Skeletal muscle tissue (tissue), 4 donors: ENCODE results near the gene MCFD2. TPM values are rescaled to one million over a fixed set of nuclear protein-coding genes. Genes with fewer than 3 reads are reported as not detected.
"Not testable (repeated sequence)": the region's sequence is repeated elsewhere in the genome, so short reads cannot be mapped to it uniquely, and the experiment has no call there.

Experiments
- H3K27ac ChIP-seq: one replicate; pipeline ENCODE4 v1.7.0; 2013; ENCODE audit warnings: mild to moderate bottlenecking, low read depth, low read length, inconsistent platforms
- H3K27me3 ChIP-seq, 3 donors: one replicate each; pipeline ENCODE4 v1.7.0; 2013; ENCODE audit warnings: low read length in 3 of 3; ENCODE audit not compliant: control insufficient read depth in 3 of 3, insufficient read depth in 3 of 3
- H3K36me3 ChIP-seq, 3 donors: one replicate each; pipeline ENCODE4 v1.7.0; 2013; ENCODE audit warnings: low read length in 3 of 3; ENCODE audit not compliant: control insufficient read depth in 3 of 3, insufficient read depth in 3 of 3
- H3K4me1 ChIP-seq, 3 donors: one replicate each; pipeline ENCODE4 v1.7.0; 2013; ENCODE audit warnings: low read length in 3 of 3, mild to moderate bottlenecking in 3 of 3; ENCODE audit not compliant: control insufficient read depth in 3 of 3, insufficient read depth in 3 of 3
- H3K4me3 ChIP-seq, 3 donors: one replicate each; pipeline ENCODE4 v1.7.0; 2013; ENCODE audit warnings: low read length in 3 of 3
- H3K9ac ChIP-seq, 3 donors: one replicate each; pipeline ENCODE4 v1.7.0; 2013; ENCODE audit warnings: low read length in 3 of 3, mild to moderate bottlenecking in 3 of 3, moderate library complexity in 2 of 3, low read depth in 1 of 3
- H3K9me3 ChIP-seq, 3 donors: one replicate each; pipeline ENCODE4 v1.7.0; 2013; ENCODE audit warnings: low read length in 3 of 3; ENCODE audit not compliant: control insufficient read depth in 3 of 3
- total RNA-seq: library from RNA; depleted of rRNA; stranded (reverse); fragments of >200 nt; gene quantifications from one replicate; pipeline ENCODE4 v1.2.3, GENCODE V29; 2014
- donor health status: Osteomylitis.

The MCFD2 gene
- total RNA-seq, 1 donor from 2014 or later = 36.0 TPM

DNA sequence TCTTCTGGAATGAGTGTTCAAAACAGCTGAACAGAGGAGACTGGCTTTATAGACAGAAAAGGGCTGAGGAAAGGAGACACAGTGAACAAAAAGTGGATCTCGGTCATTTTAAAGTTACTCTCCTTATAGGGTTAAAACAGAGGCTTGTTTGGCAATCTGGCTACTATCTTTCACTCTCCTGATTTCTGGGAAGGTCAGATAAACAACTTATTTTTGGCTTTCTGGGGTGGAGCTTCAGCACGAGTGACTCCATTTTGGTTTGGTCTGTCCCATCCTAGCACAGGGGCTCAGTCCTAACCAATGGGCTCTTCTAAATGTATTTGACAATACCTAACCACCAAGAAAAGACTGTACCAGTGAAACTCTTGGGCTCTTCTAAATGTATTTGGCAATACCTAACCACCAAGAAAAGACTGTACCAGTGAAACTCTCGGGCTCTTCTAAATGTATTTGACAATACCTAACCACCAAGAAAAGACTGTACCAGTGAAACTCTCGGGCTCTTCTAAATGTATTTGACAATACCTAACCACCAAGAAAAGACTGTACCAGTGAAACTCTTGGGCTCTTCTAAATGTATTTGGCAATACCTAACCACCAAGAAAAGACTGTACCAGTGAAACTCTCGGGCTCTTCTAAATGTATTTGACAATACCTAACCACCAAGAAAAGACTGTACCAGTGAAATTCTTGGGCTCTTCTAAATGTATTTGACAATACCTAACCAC is 39.5 kb downstream of the MCFD2 start:
- H3K9ac ChIP-seq = not testable (repeated sequence)
- H3K4me1 ChIP-seq = peaks cover 36 to 48% (median 43%) of the 10 kb centered on the region in 3 donors

DNA sequence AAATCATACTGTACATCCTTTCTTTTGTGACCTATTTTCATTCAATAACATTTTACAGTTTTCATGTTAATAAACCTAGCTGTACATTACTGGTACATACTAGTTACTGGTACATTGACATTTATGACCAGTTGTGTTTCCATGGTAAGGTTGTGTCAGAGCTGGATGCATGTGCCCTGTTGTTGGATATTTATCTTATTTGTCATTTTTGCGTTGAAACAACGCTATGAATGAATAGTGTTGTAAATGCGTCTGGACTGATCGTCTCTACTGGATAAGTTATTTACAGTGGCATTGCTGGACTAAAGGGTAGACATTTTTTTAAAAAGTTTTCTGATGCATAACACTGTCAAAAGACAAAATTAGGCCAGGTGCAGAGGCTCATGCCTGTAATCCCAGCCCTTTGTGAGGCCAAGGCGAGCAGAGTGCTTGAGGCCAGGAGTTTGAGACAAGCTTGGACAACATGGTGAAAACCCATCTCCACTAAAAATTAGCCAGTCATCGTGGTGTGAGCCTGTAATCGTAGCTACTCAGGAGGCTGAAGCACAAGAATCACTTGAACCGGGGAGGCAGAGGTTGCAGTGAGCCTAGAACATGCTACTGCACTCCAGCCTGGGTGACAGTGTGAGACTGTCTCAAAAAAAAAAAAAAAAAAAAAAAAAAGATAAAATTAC is 40.2 kb downstream of the MCFD2 start:
- Histone ChIP-seq H3K9ac (no peak overlapping the region), H3K4me1 (peaks cover 36 to 48% (median 43%) of the 10 kb centered on the region in 3 donors), H3K36me3 (no peaks in the 10 kb centered on the region), H3K27ac (peak overlapping the region; percentile 49), H3K27me3 (no peaks in the 10 kb centered on the region), H3K4me3 (no peak overlapping the region), H3K9me3 (no peaks in the 10 kb centered on the region)

More for the DNA sequence above, 39.5 kb downstream of the MCFD2 start:
- not testable (repeated sequence) for H3K27me3 ChIP-seq, H3K36me3 ChIP-seq, H3K9me3 ChIP-seq, H3K4me3 ChIP-seq
- H3K27ac ChIP-seq = peak overlapping the region; percentile 49

DNA sequence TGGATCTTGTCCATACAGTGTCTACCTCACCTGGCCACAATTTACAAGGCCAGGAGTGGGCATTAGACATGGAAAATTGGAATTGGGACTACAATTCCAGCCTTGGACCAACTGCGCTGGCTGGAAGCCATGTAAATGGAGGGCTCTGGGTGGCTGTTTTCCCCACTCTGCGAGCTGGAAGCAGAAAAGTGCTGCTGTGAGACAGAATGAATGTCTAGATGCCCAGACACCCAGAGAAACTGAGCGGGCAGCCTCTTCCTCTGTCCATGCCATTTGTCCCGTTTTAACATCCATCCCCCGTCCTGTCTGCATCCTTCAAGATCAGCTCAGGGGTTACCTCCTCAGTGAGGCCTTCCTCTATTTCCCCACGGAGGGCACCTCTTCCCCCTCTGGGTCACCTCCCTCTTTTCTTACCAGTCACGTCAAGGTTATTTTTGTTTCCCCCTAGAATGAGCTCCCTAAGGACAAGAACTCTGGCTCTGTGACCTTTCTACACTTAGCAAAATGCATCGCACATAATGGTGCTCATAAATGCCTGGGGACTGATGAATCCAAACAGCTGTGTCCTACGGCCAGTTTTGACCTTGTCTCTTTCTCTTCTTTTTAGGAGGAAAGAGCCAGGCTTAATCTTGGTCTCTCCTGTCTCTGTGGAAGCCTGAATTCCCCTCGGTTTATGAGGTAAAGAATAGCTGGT is 41.2 kb downstream of the MCFD2 start:
- no peaks in the 10 kb centered on the region for H3K9me3 ChIP-seq
- no peaks in the 10 kb centered on the region for H3K36me3 ChIP-seq
- peak overlapping the region in 1 of 3 donors; percentile 4 for H3K9ac ChIP-seq
- peak overlapping the region; percentile 56 for H3K27ac ChIP-seq
- peaks cover 36 to 48% (median 46%) of the 10 kb centered on the region in 3 donors for H3K4me1 ChIP-seq
- H3K27me3 ChIP-seq = no peaks in the 10 kb centered on the region
- peak overlapping the region in 1 of 3 donors; percentile 19 for H3K4me3 ChIP-seq

DNA sequence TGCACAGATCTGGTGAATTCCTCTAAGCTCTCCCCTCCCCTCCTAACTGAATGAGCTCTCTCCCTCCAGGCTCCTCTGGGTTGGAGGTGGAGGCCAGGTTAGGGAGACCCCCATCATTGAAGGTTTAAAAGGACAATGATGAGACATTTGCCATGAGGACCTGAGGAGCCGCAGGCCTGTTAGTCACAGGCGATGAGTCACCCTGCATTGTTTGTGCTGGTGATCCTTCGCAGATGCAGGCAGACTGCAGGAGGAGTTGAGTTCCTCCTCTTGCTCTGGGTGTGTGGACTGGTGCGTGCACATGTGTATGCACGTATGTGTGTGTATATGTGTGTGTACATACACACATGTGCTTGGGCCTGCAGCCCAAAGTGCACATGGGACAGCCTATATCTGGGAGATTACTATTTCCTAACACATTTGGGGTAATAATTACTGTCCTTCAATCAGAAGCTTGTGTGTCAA is 42.0 kb downstream of the MCFD2 start:
- no peak overlapping the region for H3K4me3 ChIP-seq
- H3K9ac ChIP-seq = no peak overlapping the region
- H3K36me3 ChIP-seq = no peaks in the 10 kb centered on the region
- H3K4me1 ChIP-seq = peaks cover 36 to 46% (median 42%) of the 10 kb centered on the region in 3 donors
- H3K27me3 ChIP-seq = no peaks in the 10 kb centered on the region
- H3K27ac ChIP-seq = peak overlapping the region; percentile 56
- no peaks in the 10 kb centered on the region for H3K9me3 ChIP-seq

DNA sequence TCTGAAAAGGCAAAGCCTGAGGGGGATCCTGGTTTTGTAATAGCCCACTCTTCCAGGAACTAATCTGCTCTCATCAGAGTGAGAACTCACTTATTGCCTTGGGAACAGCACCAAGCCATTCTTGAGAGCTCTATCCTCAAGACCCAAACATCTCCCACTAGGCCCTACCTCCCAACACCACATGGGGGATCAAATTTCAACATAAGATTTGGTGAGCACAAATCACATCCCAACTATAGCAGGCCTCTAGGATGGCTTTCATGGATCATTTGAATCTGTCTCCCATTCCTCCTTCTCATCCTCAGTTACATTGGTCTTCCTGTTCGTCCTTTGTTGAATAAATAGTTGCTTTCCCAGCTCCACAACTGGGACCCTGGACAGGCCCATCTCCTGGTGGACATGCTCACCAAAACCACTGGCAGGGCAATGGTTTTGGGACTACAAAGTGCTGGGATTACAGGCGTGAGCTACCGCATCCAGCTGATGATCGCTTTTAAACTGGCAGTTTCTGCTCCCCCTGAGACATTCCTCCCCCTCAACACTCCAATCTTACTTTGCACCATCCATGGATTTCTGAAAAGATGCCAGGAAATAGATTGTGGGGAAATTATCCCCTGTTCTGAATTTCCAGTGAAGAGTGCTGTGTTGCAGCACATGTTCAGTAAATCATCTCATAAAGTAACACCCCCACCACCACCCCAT is 42.6 kb downstream of the MCFD2 start:
- peaks cover 36 to 41% (median 37%) of the 10 kb centered on the region in 3 donors for H3K4me1 ChIP-seq
- H3K4me3 ChIP-seq = no peak overlapping the region
- H3K27me3 ChIP-seq = no peaks in the 10 kb centered on the region
- no peaks in the 10 kb centered on the region for H3K9me3 ChIP-seq
- no peaks in the 10 kb centered on the region for H3K36me3 ChIP-seq
- no peak overlapping the region for H3K9ac ChIP-seq
- peak overlapping the region; percentile 56 for H3K27ac ChIP-seq

DNA sequence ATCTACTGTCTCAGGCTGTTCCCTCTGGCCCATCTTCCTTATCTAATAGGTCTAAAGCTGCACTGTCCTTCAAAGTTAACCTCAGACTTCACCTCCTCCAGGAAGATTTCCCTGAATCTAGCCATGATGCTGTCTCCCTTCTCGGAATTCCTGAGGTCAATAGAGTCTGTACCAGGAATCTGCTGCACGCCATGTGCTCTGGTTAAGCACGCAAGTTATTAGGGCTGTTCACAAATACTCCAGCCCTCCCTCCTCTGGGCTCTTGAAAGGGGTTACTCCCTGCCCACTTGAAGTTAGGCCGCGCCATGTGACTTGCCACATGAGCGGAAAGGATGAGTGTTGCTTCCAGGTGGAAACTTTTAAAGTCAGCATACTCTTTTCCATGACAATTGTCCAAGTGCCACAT is 43.6 kb downstream of the MCFD2 start:
- no peak overlapping the region for H3K9ac ChIP-seq
- H3K27me3 ChIP-seq = no peaks in the 10 kb centered on the region
- H3K9me3 ChIP-seq = no peaks in the 10 kb centered on the region
- H3K27ac ChIP-seq = peak overlapping the region; percentile 56
- H3K4me3 ChIP-seq = no peak overlapping the region
- no peaks in the 10 kb centered on the region for H3K36me3 ChIP-seq
- H3K4me1 ChIP-seq = peaks cover 32 to 34% (median 34%) of the 10 kb centered on the region in 3 donors

DNA sequence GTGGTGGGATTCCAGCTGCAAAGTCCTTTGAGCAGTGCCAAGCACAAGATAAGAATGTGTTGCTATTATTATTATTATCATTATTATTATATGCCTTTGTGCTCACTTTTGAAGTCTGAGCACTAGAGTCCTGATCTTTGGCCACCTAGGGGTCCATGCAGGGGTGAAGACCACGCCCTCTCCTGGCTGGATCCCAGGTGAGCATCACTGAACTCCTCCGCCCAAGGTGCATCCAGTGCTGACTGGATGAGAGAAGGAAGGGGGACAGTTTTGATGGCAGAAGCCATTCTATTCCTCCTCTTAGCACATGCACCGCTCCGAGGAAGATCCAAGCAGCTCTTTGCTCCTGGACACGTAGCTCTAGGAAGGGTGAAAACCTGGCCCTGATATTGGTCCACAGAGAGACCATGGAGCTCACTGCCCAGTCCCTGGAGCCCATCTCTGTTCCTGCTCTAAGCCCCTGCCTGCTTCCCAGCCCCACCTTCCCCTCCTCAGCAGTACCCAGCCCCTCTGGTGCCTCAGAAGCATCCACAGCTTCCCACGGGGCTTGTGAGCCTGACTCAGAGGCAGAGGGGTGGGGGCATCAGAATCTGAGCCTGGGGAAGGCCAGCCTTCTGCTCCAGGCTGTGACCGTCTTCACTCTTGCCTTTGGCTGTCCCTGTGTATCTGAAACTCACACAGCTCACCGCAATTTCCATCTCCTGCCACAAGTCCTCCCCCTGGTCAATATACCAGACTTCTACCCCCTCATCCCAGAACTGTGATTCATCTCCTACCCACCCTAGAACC is 45.4 kb downstream of the MCFD2 start:
- Histone ChIP-seq H3K4me1 (peaks cover 22 to 31% (median 27%) of the 10 kb centered on the region in 3 donors), H3K27me3 (no peaks in the 10 kb centered on the region), H3K27ac (no peak overlapping the region), H3K36me3 (no peaks in the 10 kb centered on the region), H3K4me3 (no peak overlapping the region), H3K9me3 (no peaks in the 10 kb centered on the region), H3K9ac (no peak overlapping the region)

DNA sequence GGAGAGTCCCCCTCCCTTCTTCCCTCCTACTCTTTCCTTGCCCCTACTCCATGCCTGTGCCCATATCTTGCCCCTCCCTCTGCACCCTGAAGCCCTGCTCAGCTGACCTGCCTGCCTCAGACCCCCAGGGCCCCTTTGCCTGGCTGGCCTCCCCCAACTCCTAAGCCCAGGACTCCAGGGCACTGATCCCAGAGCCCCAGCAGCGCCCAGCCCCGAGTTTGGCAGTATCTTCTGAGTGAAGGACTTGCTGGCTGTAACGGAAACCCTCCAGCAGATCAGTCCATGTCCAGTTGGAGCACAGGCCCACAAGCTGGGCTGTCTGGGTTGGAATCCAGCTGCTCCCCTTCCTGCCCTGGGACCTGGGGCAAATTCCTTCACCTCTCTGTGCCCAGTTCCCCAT is 46.0 kb downstream of the MCFD2 start:
- H3K4me3 ChIP-seq = no peak overlapping the region
- H3K27me3 ChIP-seq = no peaks in the 10 kb centered on the region
- no peaks in the 10 kb centered on the region for H3K36me3 ChIP-seq
- peaks cover 0 to 2% (median 0%) of the 10 kb centered on the region in 3 donors for H3K9me3 ChIP-seq
- H3K27ac ChIP-seq = no peak overlapping the region
- H3K9ac ChIP-seq = no peak overlapping the region
- peaks cover 18 to 26% (median 21%) of the 10 kb centered on the region in 3 donors for H3K4me1 ChIP-seq

DNA sequence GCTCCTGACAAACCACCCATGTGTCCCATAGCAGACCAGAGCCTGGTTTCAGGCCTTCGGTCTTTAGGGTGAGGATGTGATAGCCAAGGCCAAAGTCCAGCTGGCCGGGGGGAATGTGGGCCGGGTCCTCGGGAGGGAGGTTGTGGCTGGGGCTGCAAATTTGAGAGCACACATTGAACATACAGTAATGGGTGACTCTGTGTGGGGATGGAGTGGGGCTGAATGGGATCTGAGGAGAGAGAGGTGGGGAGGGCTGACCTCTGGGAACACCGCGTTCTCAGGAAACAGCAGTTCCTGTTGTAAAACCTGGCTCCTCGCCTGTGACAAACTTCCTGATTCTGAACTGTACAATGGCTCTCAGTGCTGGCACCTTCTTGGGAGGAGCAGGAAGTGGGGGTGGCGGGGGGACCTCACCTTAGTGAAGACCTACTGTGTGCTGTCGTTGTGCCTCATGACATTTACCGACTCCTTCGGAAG is 48.8 kb downstream of the MCFD2 start:
- no peak overlapping the region for H3K9ac ChIP-seq
- no peaks in the 10 kb centered on the region for H3K36me3 ChIP-seq
- H3K4me1 ChIP-seq = peaks cover 0 to 10% (median 0%) of the 10 kb centered on the region in 3 donors
- peaks cover 0 to 2% (median 0%) of the 10 kb centered on the region in 3 donors for H3K9me3 ChIP-seq
- peak overlapping the region; percentile 64 for H3K27ac ChIP-seq
- no peak overlapping the region for H3K4me3 ChIP-seq
- H3K27me3 ChIP-seq = no peaks in the 10 kb centered on the region
